Ovary (tissue), 9 donors: ENCODE measurements around the gene CNOT6L. TPM values are rescaled to one million over a fixed set of nuclear protein-coding genes. Genes with fewer than 3 reads are reported as not detected.

Experiments
- DNase-seq, 5 donors: peaks; one replicate each; pipeline ENCODE4 v3.0.0-alpha.2; 2019 to 2020
- H3K27ac ChIP-seq, 2 donors: fragments of 200-600 bp; one replicate each; pipeline versions ENCODE4 v1.5.1 to v1.8.0; 2019 to 2022
- H3K27me3 ChIP-seq: fragments of 200-600 bp; one replicate; pipeline ENCODE4 v1.8.0; 2022
- H3K36me3 ChIP-seq: fragments of 200-600 bp; sonication (generic); one replicate; pipeline ENCODE4 v1.5.1; 2019
- H3K4me1 ChIP-seq: one replicate; pipeline ENCODE4 v1.8.1; 2013; ENCODE audit warnings: mild to moderate bottlenecking, moderate library complexity; ENCODE audit not compliant: insufficient read depth
- H3K4me3 ChIP-seq: fragments of 200-600 bp; sonication (generic); one replicate; pipeline ENCODE4 v1.5.1; 2017
- H3K9me3 ChIP-seq, 2 donors: fragments of 200-600 bp in 1 of 2; sonication (generic) in 1 of 2; one replicate each; pipeline versions ENCODE4 v1.5.1 to v1.8.1; 2013 to 2019; ENCODE audit warnings: mild to moderate bottlenecking in 1 of 2, moderate library complexity in 1 of 2
- CTCF ChIP-seq, 3 donors: fragments of 450-650 bp in 2 of 3; fragments of 200-600 bp in 1 of 3; IDR thresholded peaks; one replicate each; pipeline versions ENCODE4 v1.5.1 to v1.8.0; 2016 to 2022; ENCODE audit warnings: antibody characterized with exemption in 3 of 3, mild to moderate bottlenecking in 1 of 3
- EP300 ChIP-seq: sonication (generic); formaldehyde crosslinking; IDR thresholded peaks from one replicate; pipeline ENCODE4 v1.6.1; 2017; ENCODE audit warnings: antibody characterized with exemption
- POLR2A ChIP-seq: fragments of 450-650 bp; IDR thresholded peaks from one replicate; pipeline ENCODE4 v1.6.1; 2017; ENCODE audit warnings: antibody characterized with exemption, mild to moderate bottlenecking, moderate library complexity
- WGBS, 3 donors: extraction: QIAGEN DNeasy Blood & Tissue Kit in 1 of 3; methylation state at CpG; one replicate each; pipeline versions ENCODE4 v1.1.5 to v1.1.7; 2013 to 2017; 5-methylcytosine and 5-hydroxymethylcytosine counted together
- intact Hi-C, 4 donors: fragments of 100-400 bp; cut with DNase I; formaldehyde crosslinking; loops; one replicate each; pipeline versions ENCODE4 v1.11.0 to v1.15.1; 2022 to 2023
- polyA plus RNA-seq, 2 donors: library from polyadenylated mRNA; stranded (reverse); fragments of 200-250 nt in 1 of 2; fragments of 350-450 nt in 1 of 2; fragmentation: Illumina TruSeq in 1 of 2; extraction: RNeasy Lipid Tissue Mini Kit (QIAGEN cat#74804) in 1 of 2; gene quantifications; one replicate each; pipeline ENCODE4 v1.2.3, GENCODE V29; 2013 to 2014
- total RNA-seq, 7 donors: library from RNA; depleted of rRNA in 2 of 7; stranded (reverse); fragments of >200 nt in 2 of 7; fragmentation: NEBNext Ultra II Directional in 3 of 7; extraction: Animal tissue kit (Norgen Biotek cat#: 25700) in 3 of 7; gene quantifications; one replicate each; pipeline versions ENCODE4 v1.1.0 to v1.2.4, GENCODE V29; 2016 to 2023
- donor health status: DM: no; HTN: no; CAD: no; lungs with moderate emphysema.
- donor health status: DM: no; HTN: no; CAD: no.
- donor health status: Bipolar disorder and iron deficiency.
- donor health status: DM: yes; HTN: yes; CAD: no.
- donor health status: DM: no; HTN: no; CAD: no.
- donor health status: DM: yes; HTN: yes; CAD: no.

Gene CNOT6L
- total and polyA plus RNA-seq, 9 donors: 7.7 to 58.6 (median 47.0) TPM

- WGBS, 3 donors: 25 to 43% (median 43%) methylated on average over 1 of the region's 1 CpG
- no peaks in the 10 kb centered on the region for H3K4me1 ChIP-seq
Observed at GRCh38 chr4:77843628-77844027, 24.5 kb upstream of the CNOT6L start.

GRCh38 chr4:77834403-77834802 is 15.2 kb upstream of the CNOT6L start:
- no peak for TF ChIP-seq EP300
- no peak for TF ChIP-seq POLR2A
- no peak for TF ChIP-seq CTCF (IDR thresholded peaks at IDR 0.05)
- intact Hi-C loops: no loop called here
- 47 to 56% (median 47%) methylated on average over 4 of the region's 4 CpGs for WGBS, 3 donors
- Histone ChIP-seq H3K27ac (no peak overlapping the region), H3K9me3 (no peaks in the 10 kb centered on the region), H3K27me3 (no peaks in the 10 kb centered on the region), H3K4me3 (no peak overlapping the region), H3K4me1 (no peaks in the 10 kb centered on the region), H3K36me3 (no peaks in the 10 kb centered on the region)
- no peak for DNase-seq

More at GRCh38 chr4:77843628-77844027, 24.5 kb upstream of the CNOT6L start:
- no peak overlapping the region for H3K4me3 ChIP-seq
- H3K27ac ChIP-seq: no peak overlapping the region
- no peaks in the 10 kb centered on the region for H3K9me3 ChIP-seq
- intact Hi-C loops: no loop called here
- no peaks in the 10 kb centered on the region for H3K27me3 ChIP-seq
- TF ChIP-seq CTCF (IDR thresholded peaks at IDR 0.05): no peak
- no peak for TF ChIP-seq POLR2A
- TF ChIP-seq EP300: no peak
- H3K36me3 ChIP-seq: no peaks in the 10 kb centered on the region
- no peak for DNase-seq

- DNase-seq: no peak
- Histone ChIP-seq H3K27ac (no peak overlapping the region), H3K4me3 (no peak overlapping the region), H3K36me3 (no peaks in the 10 kb centered on the region), H3K4me1 (no peaks in the 10 kb centered on the region), H3K9me3 (no peaks in the 10 kb centered on the region), H3K27me3 (no peaks in the 10 kb centered on the region)
- TF ChIP-seq CTCF (IDR thresholded peaks at IDR 0.05) (no peak), EP300 (no peak), POLR2A (no peak)
- intact Hi-C loops: no loop called here
- 40 to 59% (median 45%) methylated on average over 2 of the region's 2 CpGs for WGBS, 3 donors
Observed at GRCh38 chr4:77833126-77833724, 14.1 kb upstream of the CNOT6L start.

DNA sequence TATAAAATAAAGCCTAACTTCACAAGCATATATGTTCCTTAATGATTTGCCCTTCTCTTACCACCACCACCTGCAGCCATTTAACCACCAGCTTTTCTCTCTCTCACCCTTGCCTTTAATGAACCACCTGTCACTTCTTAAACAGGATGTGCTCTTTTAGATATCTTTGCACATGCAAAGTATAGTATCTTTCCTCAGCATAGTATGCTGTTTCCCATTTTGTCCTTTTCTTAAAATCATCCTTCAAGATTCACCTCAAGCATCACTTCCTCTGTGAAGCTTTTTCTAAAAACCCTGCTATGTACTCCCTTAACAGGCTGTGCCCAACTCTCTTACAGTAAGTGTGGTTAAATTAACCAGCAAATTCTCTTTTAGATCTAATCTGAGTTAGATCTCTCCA is 8.2 kb upstream of the CNOT6L start:
- no peaks in the 10 kb centered on the region for H3K4me1 ChIP-seq
- TF ChIP-seq EP300 (no peak), CTCF (IDR thresholded peaks at IDR 0.05) (no peak), POLR2A (no peak)

More for the DNA sequence above, 8.2 kb upstream of the CNOT6L start:
- no peak for DNase-seq
- H3K9me3 ChIP-seq: no peaks in the 10 kb centered on the region
- no peak overlapping the region for H3K4me3 ChIP-seq
- H3K27me3 ChIP-seq: no peaks in the 10 kb centered on the region
- intact Hi-C loops: no loop called here
- H3K36me3 ChIP-seq: no peaks in the 10 kb centered on the region
- no peak overlapping the region for H3K27ac ChIP-seq
